GM10266 (cell line): ENCODE results near the gene UBAC2.

Source experiments
- DNase-seq: peaks from one replicate; pipeline ENCODE4 v3.0.0; 2012; ENCODE audit errors: extremely low spot score
- TF ChIP-seq, protein P1 (sequence below): IDR thresholded peaks from 2 replicates; pipeline ENCODE4 v1.5.1; 2012; ENCODE audit warnings: mild to moderate bottlenecking, low read depth; ENCODE audit not compliant: control insufficient read depth, insufficient read depth; ENCODE audit errors: missing control alignments

The UBAC2 gene

GRCh38 chr13:99279637-99280036 lies 79.0 kb downstream of the UBAC2 start:
- no peak for DNase-seq
- TF ChIP-seq, protein P1, sequence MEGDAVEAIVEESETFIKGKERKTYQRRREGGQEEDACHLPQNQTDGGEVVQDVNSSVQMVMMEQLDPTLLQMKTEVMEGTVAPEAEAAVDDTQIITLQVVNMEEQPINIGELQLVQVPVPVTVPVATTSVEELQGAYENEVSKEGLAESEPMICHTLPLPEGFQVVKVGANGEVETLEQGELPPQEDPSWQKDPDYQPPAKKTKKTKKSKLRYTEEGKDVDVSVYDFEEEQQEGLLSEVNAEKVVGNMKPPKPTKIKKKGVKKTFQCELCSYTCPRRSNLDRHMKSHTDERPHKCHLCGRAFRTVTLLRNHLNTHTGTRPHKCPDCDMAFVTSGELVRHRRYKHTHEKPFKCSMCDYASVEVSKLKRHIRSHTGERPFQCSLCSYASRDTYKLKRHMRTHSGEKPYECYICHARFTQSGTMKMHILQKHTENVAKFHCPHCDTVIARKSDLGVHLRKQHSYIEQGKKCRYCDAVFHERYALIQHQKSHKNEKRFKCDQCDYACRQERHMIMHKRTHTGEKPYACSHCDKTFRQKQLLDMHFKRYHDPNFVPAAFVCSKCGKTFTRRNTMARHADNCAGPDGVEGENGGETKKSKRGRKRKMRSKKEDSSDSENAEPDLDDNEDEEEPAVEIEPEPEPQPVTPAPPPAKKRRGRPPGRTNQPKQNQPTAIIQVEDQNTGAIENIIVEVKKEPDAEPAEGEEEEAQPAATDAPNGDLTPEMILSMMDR: no peak

DNA sequence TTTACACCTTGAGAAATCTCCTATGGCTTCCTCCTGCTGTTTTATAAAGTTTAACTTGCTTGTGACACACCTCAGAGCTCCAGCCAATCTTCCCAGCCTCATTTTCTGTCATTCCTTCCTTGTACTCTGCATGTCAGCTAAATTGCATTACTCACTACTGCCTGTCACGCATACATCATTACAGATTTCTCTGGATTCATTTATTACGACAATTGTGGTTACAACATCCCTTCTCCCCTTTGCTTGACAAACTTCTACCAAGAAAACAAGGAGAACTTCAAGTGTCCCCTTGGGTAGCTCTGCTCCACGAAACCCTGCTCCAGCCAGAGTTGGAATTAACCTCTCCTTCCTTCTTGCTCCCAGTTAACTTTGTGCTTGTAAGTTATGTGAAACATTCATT lies 79.5 kb downstream of the UBAC2 start:
- no peak for DNase-seq
- TF ChIP-seq, protein P1: no peak

GRCh38 chr13:99281811-99282263 lies 81.2 kb downstream of the UBAC2 start:
- peak; percentile 20 for DNase-seq
- TF ChIP-seq, protein P1: no peak

DNA sequence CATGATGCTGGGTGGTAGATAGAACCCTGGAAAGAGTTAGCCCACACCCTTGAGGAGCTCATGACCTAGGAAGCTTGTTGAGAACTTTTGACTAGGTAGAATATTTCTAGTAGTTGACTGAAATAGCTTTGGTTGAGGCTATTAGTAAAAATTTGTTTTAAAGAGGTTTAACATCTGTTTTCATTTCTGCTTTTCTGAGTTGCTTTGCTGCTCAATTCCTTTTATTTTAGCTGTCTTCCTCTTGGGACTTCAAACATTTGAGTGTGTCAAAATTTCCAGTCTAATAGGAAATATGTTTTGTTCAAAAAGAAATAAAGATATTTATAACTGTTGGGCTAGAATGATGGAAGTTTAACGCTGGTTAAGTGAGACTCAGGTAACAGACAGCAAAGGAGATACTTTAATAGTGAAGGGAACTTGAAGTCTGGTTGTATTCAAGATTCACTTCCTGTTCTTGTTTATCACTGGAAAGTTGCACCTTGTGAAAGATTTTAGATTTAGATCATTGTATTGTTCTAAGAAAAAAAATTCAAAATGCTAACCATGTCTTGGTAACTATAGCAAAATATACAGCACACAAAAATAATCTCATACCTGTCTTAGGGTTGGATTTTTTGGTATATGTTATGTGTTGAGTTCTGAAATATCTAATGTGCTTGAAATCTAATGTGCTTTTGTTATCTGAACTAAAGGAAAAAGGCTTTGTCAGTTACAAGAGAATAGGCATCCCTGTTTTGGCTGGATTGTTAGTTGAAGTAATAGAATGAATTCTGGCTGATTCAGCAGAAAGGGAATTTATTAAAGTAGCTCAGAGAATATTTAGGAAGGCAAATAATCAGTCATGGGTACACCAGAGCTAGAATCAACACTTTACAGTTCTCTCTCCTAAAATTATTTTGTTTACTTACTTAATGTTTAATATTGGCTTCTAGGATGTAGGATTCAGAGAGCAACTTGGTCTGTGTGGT lies 81.9 kb downstream of the UBAC2 start:
- peak; percentile 16 for DNase-seq
- TF ChIP-seq, protein P1: no peak

GRCh38 chr13:99285432-99286182 lies 85.0 kb downstream of the UBAC2 start:
- TF ChIP-seq, protein P1: no peak
- no peak for DNase-seq

DNA sequence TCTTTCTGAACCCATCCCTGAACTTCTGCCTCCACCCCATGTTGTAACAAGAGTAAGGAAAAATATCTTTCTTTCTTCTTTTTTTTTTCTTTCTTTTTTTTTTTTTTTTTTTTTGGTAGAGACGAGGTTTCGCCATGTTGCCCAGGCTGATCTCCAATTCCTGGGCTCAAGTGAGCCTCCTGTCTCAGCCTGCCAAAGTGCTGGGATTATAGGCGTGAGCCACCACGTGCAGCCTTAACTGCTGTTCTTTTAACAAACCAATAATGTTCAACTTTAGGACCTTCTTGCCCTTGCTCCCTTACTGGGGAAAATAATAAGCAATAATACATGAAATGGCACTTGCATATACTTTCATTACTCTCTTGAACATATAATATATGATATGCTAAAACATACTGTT lies 86.9 kb downstream of the UBAC2 start:
- DNase-seq: no peak
- TF ChIP-seq, protein P1: no peak

GRCh38 chr13:99288089-99288488 lies 87.4 kb downstream of the UBAC2 start:
- DNase-seq: peak; percentile 60
- TF ChIP-seq, protein P1: no peak
